ENCODE measurements around the gene CDRT15L2. TPM values are rescaled to one million over a fixed set of nuclear protein-coding genes. Genes with fewer than 3 reads are reported as not detected.
"Not testable (repeated sequence)": the region's sequence is repeated elsewhere in the genome, so short reads cannot be mapped to it uniquely, and the experiment has no call there.

Gene CDRT15L2
- not detected in 2 replicates for total RNA-seq (2021)
- Bru-seq, nascent RNA = not detected
- BruChase-seq, experiment 1, labeled RNA remaining after a 2-hour chase = not detected
- not detected for BruChase-seq, experiment 2, labeled RNA remaining after a 6-hour chase
- long read RNA-seq = 0 reads

GRCh38 chr17:20579424-20579823 is at the start of gene CDRT15L2:
TSS of gene CDRT15L2 (plus strand) at chr17:20579724. CDS start at chr17:20579744, 20 bp downstream.
- H3K4me1 ChIP-seq (replicated peaks; ENCODE audit: insufficient read depth); H3K36me3 ChIP-seq (ENCODE audit: low read depth); POLR2A ChIA-PET (ENCODE audit: unreplicated experiment); H3K9me2 ChIP-seq (ENCODE audit: insufficient read depth); H3F3A ChIP-seq (ENCODE audit: insufficient read depth, low read depth); H3K4me3 ChIP-seq; H3K4me2 ChIP-seq; CTCF ChIA-PET; intact Hi-C loops (cut with micrococcal nuclease; ENCODE audit: unreplicated experiment); H3K27me3 ChIP-seq (ENCODE audit: insufficient read depth, low read depth); BruUV-seq (replicated peaks); H3K27ac ChIP-seq; H3K9me3 ChIP-seq (ENCODE audit: insufficient read depth, low read depth); DNase-seq; H2AFZ ChIP-seq; H3K79me2 ChIP-seq (ENCODE audit: low read depth); H4K20me1 ChIP-seq (ENCODE audit: insufficient read depth): not testable (repeated sequence)

GRCh38 chr17:20530104-20530503 is 49.4 kb upstream of the CDRT15L2 start:
- BruUV-seq (replicated peaks); H3K9me2 ChIP-seq (ENCODE audit: insufficient read depth); intact Hi-C loops (cut with micrococcal nuclease; ENCODE audit: unreplicated experiment); H4K20me1 ChIP-seq (ENCODE audit: insufficient read depth); H3K4me3 ChIP-seq; POLR2A ChIA-PET (ENCODE audit: unreplicated experiment); H3K9me3 ChIP-seq (ENCODE audit: insufficient read depth, low read depth); DNase-seq; H3K27ac ChIP-seq; H3F3A ChIP-seq (ENCODE audit: insufficient read depth, low read depth); H3K4me2 ChIP-seq; H3K79me2 ChIP-seq (ENCODE audit: low read depth); H3K36me3 ChIP-seq (ENCODE audit: low read depth); H2AFZ ChIP-seq; H3K27me3 ChIP-seq (ENCODE audit: insufficient read depth, low read depth); CTCF ChIA-PET; H3K4me1 ChIP-seq (replicated peaks; ENCODE audit: insufficient read depth): not testable (repeated sequence)

DNA sequence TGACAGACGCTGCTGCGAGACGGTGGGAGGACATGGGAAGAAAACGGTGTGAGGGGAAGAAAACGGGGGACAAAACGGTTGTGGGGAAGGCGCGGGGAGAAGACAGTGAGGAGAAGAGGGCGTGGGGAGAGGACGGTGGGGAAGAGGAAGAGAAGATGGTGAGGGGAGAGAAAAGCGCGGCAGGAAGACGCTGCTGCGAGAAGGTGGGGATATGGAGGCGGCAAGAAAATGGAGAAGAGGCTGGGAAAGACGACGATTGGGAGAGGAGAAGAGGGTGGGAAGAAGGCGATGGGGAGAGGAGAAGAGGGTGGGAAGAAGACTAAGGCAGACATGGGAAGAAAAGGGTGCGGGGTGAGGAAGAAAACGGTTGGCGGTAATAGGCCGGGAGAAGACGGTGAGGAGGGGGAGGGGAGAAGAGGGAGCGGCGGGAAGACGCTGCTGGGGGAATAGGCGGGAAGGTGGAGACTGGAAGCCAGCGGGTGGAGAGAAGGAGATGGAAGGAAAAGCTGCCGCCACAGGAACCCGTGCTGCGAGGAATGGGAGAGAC is 46.9 kb upstream of the CDRT15L2 start:
- H3K4me2 ChIP-seq; H3K36me3 ChIP-seq (ENCODE audit: low read depth); H3K4me3 ChIP-seq; H3K79me2 ChIP-seq (ENCODE audit: low read depth); POLR2A ChIA-PET (ENCODE audit: unreplicated experiment); H3K9me3 ChIP-seq (ENCODE audit: insufficient read depth, low read depth); H3K27me3 ChIP-seq (ENCODE audit: insufficient read depth, low read depth); intact Hi-C loops (cut with micrococcal nuclease; ENCODE audit: unreplicated experiment); H3F3A ChIP-seq (ENCODE audit: insufficient read depth, low read depth); H2AFZ ChIP-seq; H3K27ac ChIP-seq; H4K20me1 ChIP-seq (ENCODE audit: insufficient read depth); CTCF ChIA-PET; BruUV-seq (replicated peaks); H3K4me1 ChIP-seq (replicated peaks; ENCODE audit: insufficient read depth); H3K9me2 ChIP-seq (ENCODE audit: insufficient read depth); DNase-seq: not testable (repeated sequence)

DNA sequence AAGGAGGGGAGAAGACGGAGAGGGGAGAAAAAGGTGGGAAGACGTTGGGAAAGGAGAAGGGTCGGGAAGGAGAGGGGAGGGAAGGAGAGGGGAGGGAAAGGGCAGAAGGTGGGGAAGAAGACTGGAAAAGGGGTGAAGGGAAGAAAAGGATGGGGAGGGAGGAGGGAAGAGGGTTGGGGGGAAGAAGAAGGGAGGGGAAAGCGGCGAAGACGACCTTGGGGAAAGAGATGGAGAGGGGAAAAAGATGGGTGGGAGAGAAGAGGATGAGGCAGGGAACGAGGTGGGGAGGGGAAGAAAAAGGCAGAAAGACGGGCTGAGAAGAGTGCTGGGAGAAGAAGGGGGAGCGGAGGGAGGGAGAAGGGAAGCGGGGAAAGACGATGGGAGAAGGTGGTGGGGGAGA is 46.3 kb upstream of the CDRT15L2 start:
- BruUV-seq (replicated peaks); H3K4me2 ChIP-seq; intact Hi-C loops (cut with micrococcal nuclease; ENCODE audit: unreplicated experiment): not testable (repeated sequence)

GRCh38 chr17:20534711-20535550 is 44.6 kb upstream of the CDRT15L2 start:
- H3K36me3 ChIP-seq (ENCODE audit: low read depth); H3K9me3 ChIP-seq (ENCODE audit: insufficient read depth, low read depth); H3K27me3 ChIP-seq (ENCODE audit: insufficient read depth, low read depth); H4K20me1 ChIP-seq (ENCODE audit: insufficient read depth); H3K4me1 ChIP-seq (replicated peaks; ENCODE audit: insufficient read depth); POLR2A ChIA-PET (ENCODE audit: unreplicated experiment); DNase-seq; intact Hi-C loops (cut with micrococcal nuclease; ENCODE audit: unreplicated experiment); H3K79me2 ChIP-seq (ENCODE audit: low read depth); H3K9me2 ChIP-seq (ENCODE audit: insufficient read depth); H3K4me2 ChIP-seq; CTCF ChIA-PET; H3K27ac ChIP-seq; H3K4me3 ChIP-seq; H2AFZ ChIP-seq; H3F3A ChIP-seq (ENCODE audit: insufficient read depth, low read depth); BruUV-seq (replicated peaks): not testable (repeated sequence)

More for the DNA sequence above, 46.3 kb upstream of the CDRT15L2 start:
- H3K27me3 ChIP-seq (ENCODE audit: insufficient read depth, low read depth); H3K4me1 ChIP-seq (replicated peaks; ENCODE audit: insufficient read depth); H4K20me1 ChIP-seq (ENCODE audit: insufficient read depth); H3K79me2 ChIP-seq (ENCODE audit: low read depth); POLR2A ChIA-PET (ENCODE audit: unreplicated experiment); DNase-seq; H2AFZ ChIP-seq; H3K4me3 ChIP-seq; CTCF ChIA-PET; H3K36me3 ChIP-seq (ENCODE audit: low read depth); H3F3A ChIP-seq (ENCODE audit: insufficient read depth, low read depth); H3K9me3 ChIP-seq (ENCODE audit: insufficient read depth, low read depth); H3K27ac ChIP-seq; H3K9me2 ChIP-seq (ENCODE audit: insufficient read depth): not testable (repeated sequence)

GRCh38 chr17:20540414-20540813 is 39.1 kb upstream of the CDRT15L2 start:
- H3K36me3 ChIP-seq (ENCODE audit: low read depth); H3K4me1 ChIP-seq (replicated peaks; ENCODE audit: insufficient read depth); DNase-seq; H3K79me2 ChIP-seq (ENCODE audit: low read depth); H3K4me3 ChIP-seq; CTCF ChIA-PET; H3F3A ChIP-seq (ENCODE audit: insufficient read depth, low read depth); H2AFZ ChIP-seq; BruUV-seq (replicated peaks); H4K20me1 ChIP-seq (ENCODE audit: insufficient read depth); POLR2A ChIA-PET (ENCODE audit: unreplicated experiment); H3K27me3 ChIP-seq (ENCODE audit: insufficient read depth, low read depth); intact Hi-C loops (cut with micrococcal nuclease; ENCODE audit: unreplicated experiment); H3K9me3 ChIP-seq (ENCODE audit: insufficient read depth, low read depth); H3K9me2 ChIP-seq (ENCODE audit: insufficient read depth); H3K27ac ChIP-seq; H3K4me2 ChIP-seq: not testable (repeated sequence)

GRCh38 chr17:20540865-20541264 is 38.7 kb upstream of the CDRT15L2 start:
- H3K79me2 ChIP-seq (ENCODE audit: low read depth); H3K4me1 ChIP-seq (replicated peaks; ENCODE audit: insufficient read depth); H3K27me3 ChIP-seq (ENCODE audit: insufficient read depth, low read depth); H3K4me3 ChIP-seq; H2AFZ ChIP-seq; H3F3A ChIP-seq (ENCODE audit: insufficient read depth, low read depth); H3K9me2 ChIP-seq (ENCODE audit: insufficient read depth); H4K20me1 ChIP-seq (ENCODE audit: insufficient read depth); POLR2A ChIA-PET (ENCODE audit: unreplicated experiment); H3K27ac ChIP-seq; BruUV-seq (replicated peaks); DNase-seq; CTCF ChIA-PET; H3K36me3 ChIP-seq (ENCODE audit: low read depth); H3K4me2 ChIP-seq; intact Hi-C loops (cut with micrococcal nuclease; ENCODE audit: unreplicated experiment); H3K9me3 ChIP-seq (ENCODE audit: insufficient read depth, low read depth): not testable (repeated sequence)

All from PC-9 (cell line).